Neural progenitor cell (in vitro differentiated cells): ENCODE measurements around the gene ADGRG1.

ENCODE experiments used
- EZH2phosphoT487 ChIP-seq: fragments of 200-600 bp; sonication (generic); IDR thresholded peaks from 2 replicates; pipeline ENCODE4 v1.6.1; 2017; ENCODE audit warnings: antibody characterized with exemption
- TF ChIP-seq, protein P1 (sequence below): fragments of 200-600 bp; sonication (generic); IDR thresholded peaks from 2 replicates; pipeline ENCODE4 v1.5.1; 2017; ENCODE audit warnings: antibody characterized with exemption, mild to moderate bottlenecking

DNA sequence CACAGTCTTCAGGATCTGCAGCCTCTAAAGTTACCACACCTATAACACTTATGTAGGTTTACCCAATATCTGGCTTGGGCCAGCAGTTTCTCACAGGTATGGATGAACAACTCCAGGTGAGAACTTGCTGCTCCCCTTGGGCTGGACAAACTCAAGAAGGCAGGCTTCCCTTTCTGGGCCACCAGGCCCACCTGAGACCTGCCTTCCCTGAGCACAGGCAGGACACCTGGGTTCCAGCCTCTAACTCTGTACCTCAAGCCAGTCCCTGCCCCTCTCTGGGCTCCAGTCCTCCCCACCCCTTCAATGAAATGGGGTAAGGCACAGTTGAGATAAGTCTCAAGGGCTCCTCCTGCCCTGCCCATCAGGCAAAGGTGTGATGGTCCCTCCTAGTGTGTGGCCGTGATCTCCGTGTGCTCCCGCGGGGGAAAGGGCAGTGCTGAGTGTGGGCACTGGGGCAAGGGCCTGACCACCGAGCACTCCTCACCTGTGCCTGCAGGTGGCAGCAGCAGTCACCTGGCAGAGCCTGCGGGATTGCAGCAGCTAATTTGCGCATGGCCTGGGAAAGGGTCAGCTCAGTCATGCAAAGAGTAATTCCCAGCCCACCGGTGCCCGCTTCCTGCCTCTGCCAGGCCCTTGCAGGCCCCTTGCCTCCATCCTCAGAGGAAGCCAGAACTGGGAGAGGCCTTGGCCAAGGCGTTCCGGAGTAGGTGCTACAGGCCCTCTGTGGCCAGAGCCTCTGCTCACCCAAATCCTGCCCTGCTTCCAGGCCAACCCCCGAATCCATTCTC lies 28.2 kb upstream of the ADGRG1 start:
- TF ChIP-seq, protein P1, sequence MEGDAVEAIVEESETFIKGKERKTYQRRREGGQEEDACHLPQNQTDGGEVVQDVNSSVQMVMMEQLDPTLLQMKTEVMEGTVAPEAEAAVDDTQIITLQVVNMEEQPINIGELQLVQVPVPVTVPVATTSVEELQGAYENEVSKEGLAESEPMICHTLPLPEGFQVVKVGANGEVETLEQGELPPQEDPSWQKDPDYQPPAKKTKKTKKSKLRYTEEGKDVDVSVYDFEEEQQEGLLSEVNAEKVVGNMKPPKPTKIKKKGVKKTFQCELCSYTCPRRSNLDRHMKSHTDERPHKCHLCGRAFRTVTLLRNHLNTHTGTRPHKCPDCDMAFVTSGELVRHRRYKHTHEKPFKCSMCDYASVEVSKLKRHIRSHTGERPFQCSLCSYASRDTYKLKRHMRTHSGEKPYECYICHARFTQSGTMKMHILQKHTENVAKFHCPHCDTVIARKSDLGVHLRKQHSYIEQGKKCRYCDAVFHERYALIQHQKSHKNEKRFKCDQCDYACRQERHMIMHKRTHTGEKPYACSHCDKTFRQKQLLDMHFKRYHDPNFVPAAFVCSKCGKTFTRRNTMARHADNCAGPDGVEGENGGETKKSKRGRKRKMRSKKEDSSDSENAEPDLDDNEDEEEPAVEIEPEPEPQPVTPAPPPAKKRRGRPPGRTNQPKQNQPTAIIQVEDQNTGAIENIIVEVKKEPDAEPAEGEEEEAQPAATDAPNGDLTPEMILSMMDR: peak; percentile 82
- no peak for TF ChIP-seq EZH2phosphoT487
